AG08396 (cell line): ENCODE results near the gene CENPP.

Experiments
- DNase-seq: peaks from one replicate; pipeline ENCODE4 v3.0.0; 2012; ENCODE audit warnings: low spot score, mixed read lengths

CENPP gene

DNA sequence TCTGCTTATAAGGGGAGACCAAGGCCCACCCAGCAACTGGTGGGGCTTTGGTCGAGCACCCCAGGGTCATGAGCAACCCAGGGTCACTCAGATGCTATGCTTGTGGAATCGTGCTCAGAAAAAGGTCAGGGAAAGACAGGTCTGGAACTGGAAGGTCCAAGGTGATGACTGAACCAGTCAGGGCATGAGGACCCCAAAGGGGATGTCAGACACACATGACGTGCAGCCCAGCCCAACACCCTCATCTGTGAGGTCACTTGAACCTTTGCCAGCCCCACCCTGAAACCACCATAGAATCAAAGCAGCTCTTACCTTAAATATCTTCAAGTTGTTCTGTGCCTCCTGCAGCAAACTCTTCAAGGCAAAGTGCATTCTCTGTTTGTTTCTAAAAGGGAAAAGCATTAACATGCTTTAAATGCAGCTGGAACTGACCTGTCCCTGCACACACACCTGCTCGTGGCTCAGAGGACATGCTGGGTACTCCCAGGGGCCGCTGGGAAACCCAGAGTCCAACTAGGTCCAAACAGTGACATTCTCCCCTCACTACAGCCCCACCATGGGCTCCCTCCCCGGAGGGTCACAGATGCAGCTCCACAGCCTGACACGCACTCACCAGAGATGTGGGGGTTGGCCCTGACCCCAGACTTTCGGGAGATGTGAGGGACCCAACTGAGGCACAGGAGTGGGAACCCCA, 314.8 kb downstream of the CENPP start:
- DNase-seq, result no peak

DNA sequence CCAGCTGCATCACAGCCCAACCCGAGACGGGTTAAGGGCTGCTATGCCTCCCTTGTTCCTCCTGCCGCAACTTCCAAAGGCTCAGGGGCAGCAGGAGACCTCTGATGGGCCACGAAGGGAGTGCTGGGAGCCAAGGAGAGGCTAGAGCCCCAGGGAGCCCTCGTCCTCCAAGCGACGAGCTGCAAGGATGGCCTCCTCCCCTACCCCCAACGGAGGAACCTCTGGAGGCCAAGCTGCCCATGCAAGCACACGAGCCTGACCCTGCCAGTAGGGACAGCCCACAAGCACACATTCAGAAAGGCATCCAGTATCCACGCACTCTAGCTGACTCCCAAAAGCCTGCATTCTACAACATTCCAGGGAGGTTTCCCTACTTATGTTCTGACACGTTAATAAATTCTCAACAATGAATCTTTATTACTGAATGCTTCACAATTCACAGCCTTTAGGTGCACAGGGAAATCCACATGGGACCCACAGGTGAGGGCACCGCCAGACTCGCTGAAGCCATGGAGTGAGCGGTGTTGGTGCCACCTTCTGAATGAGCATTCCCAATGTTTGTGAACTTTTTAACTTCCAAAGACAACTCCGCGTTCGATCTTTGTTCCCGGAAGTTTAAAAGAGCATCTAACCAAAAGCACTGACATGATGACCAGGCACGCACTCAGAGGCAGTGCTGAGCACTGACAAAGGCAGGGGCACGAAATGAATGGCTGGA, 315.5 kb downstream of the CENPP start:
- no peak for DNase-seq

DNA sequence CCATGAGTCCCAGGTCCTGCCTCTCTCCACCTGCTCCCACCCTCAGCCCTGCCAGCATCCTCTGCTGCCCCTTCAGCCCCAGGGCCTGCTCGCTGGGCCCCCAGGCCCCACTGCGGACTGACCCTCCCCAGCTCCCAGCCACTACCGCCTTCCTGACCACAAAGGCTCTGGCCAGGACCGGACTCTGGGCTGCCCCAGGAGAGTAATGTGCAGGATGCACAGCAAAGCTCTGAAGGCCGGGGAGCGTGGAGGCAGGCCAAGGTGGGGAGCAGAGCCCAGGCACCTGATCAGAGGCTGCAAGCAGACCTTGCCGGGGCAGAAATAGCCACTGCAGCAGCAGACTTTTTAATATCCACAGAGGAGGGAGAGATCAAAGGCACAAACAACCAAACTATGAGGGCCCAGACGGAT, 316.3 kb downstream of the CENPP start:
- no peak for DNase-seq

GRCh38 chr9:92642564-92642963, 316.8 kb downstream of the CENPP start:
- DNase-seq, result no peak

DNA sequence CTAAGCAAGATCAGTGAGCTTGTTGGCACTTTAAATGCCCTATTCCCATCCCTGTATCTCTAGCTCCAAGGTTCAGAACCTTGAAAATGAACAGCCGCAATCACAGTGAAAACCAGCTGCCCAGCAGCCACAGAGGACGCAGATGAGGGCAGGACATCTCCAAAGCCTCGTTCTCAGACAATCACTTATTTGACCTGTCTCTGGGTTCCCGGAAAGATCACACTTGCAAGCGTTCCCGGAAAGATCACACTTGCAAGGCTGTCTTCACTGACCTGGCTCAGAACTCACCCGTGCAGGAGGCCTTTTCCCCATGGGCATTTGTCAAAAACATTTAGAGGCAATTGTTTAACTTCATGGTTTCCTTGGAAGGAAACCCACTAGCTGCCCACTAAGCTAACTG, 318.5 kb downstream of the CENPP start:
- no peak for DNase-seq

DNA sequence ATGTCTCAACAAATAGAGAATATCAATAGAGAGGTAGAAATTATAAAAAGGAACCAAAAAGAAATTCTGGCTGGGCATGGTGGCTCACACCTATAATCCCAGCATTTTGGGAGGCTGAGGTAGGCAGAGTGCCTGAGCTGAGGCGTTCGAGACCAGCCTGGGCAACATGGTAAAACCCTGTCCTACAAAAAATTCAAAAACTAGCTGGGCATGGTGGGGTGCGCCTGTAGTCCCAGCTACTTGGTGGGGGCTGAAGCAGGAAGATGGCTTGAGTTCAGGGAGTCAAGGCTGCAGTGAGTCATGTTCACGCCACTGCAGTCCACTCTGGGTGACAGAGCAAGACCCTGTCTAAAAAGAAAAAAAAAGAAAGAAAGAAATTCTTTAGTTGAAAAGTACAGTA, 319.3 kb downstream of the CENPP start:
- DNase-seq, result no peak

- DNase-seq, result no peak
Measured at GRCh38 chr9:92647671-92648473, 322.1 kb downstream of the CENPP start.

- DNase-seq, result no peak
Measured at GRCh38 chr9:92648474-92648971, 322.8 kb downstream of the CENPP start.

GRCh38 chr9:92649007-92649406, 323.3 kb downstream of the CENPP start:
- DNase-seq, result no peak

DNA sequence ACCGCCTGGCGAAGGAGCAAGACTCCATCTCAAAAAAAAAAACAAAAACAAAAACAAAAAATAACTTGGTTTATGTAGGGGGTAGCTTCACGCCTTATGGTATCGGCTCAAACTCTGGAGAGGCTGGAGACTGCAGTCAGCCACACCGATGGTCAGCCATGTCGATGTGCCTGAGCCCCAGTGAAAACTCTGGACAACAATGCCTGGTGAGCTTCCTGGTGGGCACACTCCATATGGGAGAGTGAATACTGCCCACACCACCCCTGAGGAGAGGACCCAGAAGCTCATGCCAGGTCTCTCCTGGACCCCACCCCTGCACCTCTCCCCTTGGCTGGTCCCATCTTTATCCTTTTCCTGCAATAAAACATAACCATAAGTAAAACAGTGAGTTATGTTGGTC, 324.5 kb downstream of the CENPP start:
- DNase-seq, result no peak

DNA sequence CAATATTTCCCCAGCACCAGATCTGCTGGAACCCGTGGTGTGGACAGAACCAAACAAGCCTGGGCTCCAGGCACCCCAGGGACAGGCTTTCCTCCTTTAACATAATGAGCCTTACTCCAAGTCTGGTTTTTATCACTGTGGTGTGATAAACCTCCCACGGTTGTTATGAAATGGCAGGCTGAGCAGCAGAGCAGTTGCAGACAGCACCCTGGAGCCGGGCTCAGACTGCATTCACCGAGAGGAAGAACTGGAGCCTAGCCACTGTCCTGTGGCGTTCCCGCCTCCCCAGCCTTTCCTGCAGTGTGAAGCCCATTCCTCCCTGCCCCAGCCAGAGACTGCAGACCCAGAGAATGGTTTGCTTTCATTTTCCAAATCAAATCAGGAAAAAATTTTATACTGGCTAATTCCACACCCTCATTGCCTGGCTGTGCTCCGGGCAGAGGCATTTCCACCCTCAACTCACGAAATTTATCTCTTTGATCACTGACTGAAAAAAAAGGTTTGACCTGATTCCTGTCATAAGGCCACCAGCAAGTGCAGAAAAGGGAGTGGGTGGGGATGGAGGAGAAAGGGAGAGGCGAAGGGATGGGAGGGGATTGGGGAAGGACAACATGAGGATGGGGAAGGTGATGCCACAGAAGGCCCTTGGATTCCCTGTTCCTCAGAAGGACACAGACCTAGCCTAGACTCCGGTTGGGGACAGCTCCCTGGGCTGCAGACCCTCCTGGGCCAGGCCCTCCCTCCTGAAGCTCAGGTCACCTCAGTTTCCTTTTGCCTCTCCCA, 325.3 kb downstream of the CENPP start:
- DNase-seq, result no peak

- DNase-seq, result no peak
Measured at GRCh38 chr9:92652461-92652860, 326.7 kb downstream of the CENPP start.

DNA sequence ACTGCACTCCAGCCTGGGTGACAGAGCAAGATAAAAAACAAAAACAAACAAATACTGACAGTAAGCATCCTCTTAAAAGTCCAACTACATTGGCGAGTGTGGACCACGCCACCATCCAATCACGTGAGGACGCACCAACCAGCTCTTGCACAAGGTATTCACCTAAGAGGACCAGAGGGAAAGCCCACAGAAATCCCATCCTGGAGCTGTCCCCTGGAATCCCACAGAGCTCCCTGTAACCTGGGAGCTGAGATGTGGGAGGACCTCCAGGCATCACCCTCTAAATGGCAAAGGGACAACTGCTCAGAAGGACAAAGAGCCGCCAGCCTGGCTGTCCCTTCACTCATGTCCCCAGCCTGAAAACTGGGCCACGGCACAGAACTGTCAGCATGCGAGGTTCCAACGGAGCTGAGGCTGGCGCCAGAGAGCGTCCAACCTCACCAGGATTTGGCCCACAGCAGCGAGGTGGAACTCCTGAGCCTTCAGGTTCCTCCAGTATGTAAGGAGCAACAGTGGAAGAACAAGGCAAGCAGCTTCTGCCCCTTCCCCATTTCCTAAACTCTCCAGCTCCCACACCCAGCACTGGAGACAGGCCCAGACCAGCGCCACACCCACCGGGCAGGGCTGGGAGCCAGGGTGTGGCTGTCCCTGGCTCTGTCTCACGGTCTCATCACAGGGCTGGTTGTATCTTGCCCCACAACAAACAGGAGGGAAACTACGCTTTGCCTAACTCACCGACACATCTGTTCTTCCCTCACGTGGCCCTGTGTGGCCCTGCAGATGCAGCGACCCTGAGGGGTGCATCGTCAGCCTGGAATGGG, 328.9 kb downstream of the CENPP start:
- no peak for DNase-seq

DNA sequence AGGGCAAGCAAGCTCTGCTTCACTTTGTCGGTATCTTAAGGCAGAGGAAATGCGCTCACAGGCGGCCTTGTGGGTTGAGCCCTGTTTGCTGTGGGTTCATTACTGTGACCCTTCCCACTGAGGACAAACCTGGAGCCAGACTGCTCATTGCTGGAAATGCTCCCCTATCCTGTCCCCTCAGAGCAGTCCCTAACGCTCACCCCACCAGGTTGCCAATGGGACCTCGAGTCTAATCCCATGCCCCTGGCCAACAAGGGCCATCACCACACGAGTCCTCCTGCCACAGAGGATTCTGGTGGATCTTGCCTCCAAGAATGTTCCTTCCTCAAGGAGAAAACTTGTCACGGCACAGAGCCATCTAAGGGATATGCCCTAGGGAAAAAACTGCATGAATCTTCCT, 329.6 kb downstream of the CENPP start:
- no peak for DNase-seq

DNA sequence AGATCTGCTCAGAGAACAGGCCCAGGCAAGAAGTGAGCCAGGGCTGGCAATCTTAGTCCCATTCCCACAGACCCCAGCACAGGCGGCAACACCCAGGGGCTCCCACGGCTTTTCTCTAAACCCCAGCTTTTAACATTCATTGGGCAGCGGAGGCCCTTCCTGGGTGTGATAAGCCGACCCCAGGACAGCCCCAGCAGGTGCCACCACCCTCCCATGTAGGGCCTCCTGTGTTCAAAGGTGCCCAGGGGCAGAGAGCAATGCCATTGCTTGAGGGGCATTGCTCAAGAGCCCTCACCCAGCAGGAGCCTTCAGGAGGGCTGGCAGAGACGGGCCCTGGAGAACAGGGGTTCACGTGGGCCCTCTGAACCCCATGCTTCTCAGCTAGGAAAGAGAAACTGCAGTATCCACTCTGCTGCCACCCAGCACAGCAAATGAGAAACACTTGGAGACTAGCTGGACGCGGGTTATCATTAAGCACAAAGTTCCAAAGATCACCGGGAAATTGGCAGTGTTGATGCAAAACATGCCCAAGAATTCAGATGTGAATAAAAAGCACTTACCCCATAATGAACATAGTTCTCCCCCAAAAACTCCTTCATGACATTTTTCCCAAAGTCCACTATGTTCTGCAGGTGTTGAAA, 330.3 kb downstream of the CENPP start:
- no peak for DNase-seq

- no peak for DNase-seq
Measured at GRCh38 chr9:92656537-92656925, 330.8 kb downstream of the CENPP start.

GRCh38 chr9:92657296-92658094, 331.7 kb downstream of the CENPP start:
- no peak for DNase-seq

- DNase-seq, result no peak
Measured at GRCh38 chr9:92658176-92658575, 332.4 kb downstream of the CENPP start.

DNA sequence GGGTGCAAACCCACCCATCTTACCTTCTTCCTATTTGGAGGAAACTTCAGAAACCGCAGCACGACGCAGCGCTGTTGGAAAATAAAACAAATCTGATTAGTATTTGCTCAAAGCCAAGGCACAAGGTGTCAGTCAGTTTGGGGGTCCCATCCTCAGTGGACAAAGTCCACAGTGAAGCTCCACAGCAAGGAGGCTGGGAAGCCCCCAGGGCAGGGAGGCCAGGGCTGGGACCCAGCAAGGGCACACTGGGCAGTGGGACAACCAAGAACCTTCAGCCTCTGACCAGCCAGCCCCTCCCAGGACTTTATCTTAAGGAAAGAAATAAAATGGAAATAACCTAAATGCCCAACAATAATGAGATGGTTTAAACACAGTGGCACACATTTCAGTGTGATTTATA, 332.9 kb downstream of the CENPP start:
- DNase-seq, result no peak

- DNase-seq, result no peak
Measured at GRCh38 chr9:92659601-92660000, 333.8 kb downstream of the CENPP start.
